ENCODE data around the gene COBL.

- TF ChIP-seq CTCF (conservative IDR thresholded peaks at IDR 0.05; ENCODE audit: low read depth, low read length) (no peak), EZH2 (IDR thresholded peaks at IDR 0.05; ENCODE audit: low read length, unreplicated experiment) (no peak), EZH2phosphoT487 (IDR thresholded peaks at IDR 0.05; ENCODE audit: borderline replicate concordance, low read length) (no peak)
Measured at GRCh38 chr7:51255036-51255435, 61.6 kb downstream of the COBL start.

Measured in PC-3 (cell line).